ENCODE measurements around the gene CDH4.
A peak's percentile ranks its signal among the peaks of the same experiment; 100 is the strongest.

CDH4 gene

GRCh38 chr20:61769286-61769832, 517.3 kb downstream of the CDH4 start:
- no peak for DNase-seq (ENCODE audit: low spot score)

GRCh38 chr20:61770113-61770585, 518.1 kb downstream of the CDH4 start:
- DNase-seq (ENCODE audit: low spot score) = no peak

GRCh38 chr20:61771805-61772350, 519.8 kb downstream of the CDH4 start:
- DNase-seq (ENCODE audit: low spot score) = peak; percentile 21

GRCh38 chr20:61772828-61773631, 521.0 kb downstream of the CDH4 start:
- no peak for DNase-seq (ENCODE audit: low spot score)

GRCh38 chr20:61773926-61774587, 522.0 kb downstream of the CDH4 start:
- DNase-seq (ENCODE audit: low spot score) = no peak

- DNase-seq (ENCODE audit: low spot score) = no peak
Measured at GRCh38 chr20:61775423-61775822, 523.4 kb downstream of the CDH4 start.

- DNase-seq (ENCODE audit: low spot score) = no peak
Measured at GRCh38 chr20:61776491-61777075, 524.5 kb downstream of the CDH4 start.

GRCh38 chr20:61777773-61778494, 525.9 kb downstream of the CDH4 start:
- no peak for DNase-seq (ENCODE audit: low spot score)

- DNase-seq (ENCODE audit: low spot score) = no peak
Measured at GRCh38 chr20:61778495-61778863, 526.4 kb downstream of the CDH4 start.

GRCh38 chr20:61779176-61779965, 527.3 kb downstream of the CDH4 start:
- no peak for DNase-seq (ENCODE audit: low spot score)

GRCh38 chr20:61780066-61780465, 528.0 kb downstream of the CDH4 start:
- no peak for DNase-seq (ENCODE audit: low spot score)

- no peak for DNase-seq (ENCODE audit: low spot score)
Measured at GRCh38 chr20:61784801-61785566, 532.9 kb downstream of the CDH4 start.

GRCh38 chr20:61785567-61785816, 533.4 kb downstream of the CDH4 start:
- no peak for DNase-seq (ENCODE audit: low spot score)

GRCh38 chr20:61786230-61786629, 534.2 kb downstream of the CDH4 start:
- no peak for DNase-seq (ENCODE audit: low spot score)

- DNase-seq (ENCODE audit: low spot score) = no peak
Measured at GRCh38 chr20:61788343-61788742, 536.3 kb downstream of the CDH4 start.

- no peak for DNase-seq (ENCODE audit: low spot score)
Measured at GRCh38 chr20:61789329-61789728, 537.3 kb downstream of the CDH4 start.

- no peak for DNase-seq (ENCODE audit: low spot score)
Measured at GRCh38 chr20:61790116-61790827, 538.2 kb downstream of the CDH4 start.

- DNase-seq (ENCODE audit: low spot score) = no peak
Measured at GRCh38 chr20:61791995-61792394, 539.9 kb downstream of the CDH4 start.

GRCh38 chr20:61795669-61796630, 543.9 kb downstream of the CDH4 start:
- no peak for DNase-seq (ENCODE audit: low spot score)
